Panc1 (cell line): ENCODE data around the gene OPRD1. TPM values are rescaled to one million over a fixed set of nuclear protein-coding genes. Genes with fewer than 3 reads are reported as not detected.
"Not testable (repeated sequence)": the region's sequence is repeated elsewhere in the genome, so short reads cannot be mapped to it uniquely, and the experiment has no call there.

Experiments used
- ATAC-seq: fragments of 200-7000 bp; cut with Tn5 transposase; 2 replicates; pipeline ENCODE4 v1.9.1; 2020; ENCODE audit warnings: mild to moderate bottlenecking, moderate library complexity
- BruUV-seq: library from RNA; stranded (reverse); fragments of 400-500 nt; replicated peaks from 2 replicates; lab custom pipeline; 2021; lab: Mats Ljungman, UMichigan
- CTCF ChIA-PET: fragments of 300-600 bp; sonication (Branson Sonifier 250); formaldehyde crosslinking; loops from one replicate; lab custom pipeline; 2022; ENCODE audit warnings: antibody characterized with exemption; lab: Charles Lee
- POLR2A ChIA-PET: fragments of 300-600 bp; sonication (Branson Sonifier 250); formaldehyde crosslinking; loops from one replicate; lab custom pipeline; 2022; ENCODE audit warnings: antibody characterized with exemption; lab: Charles Lee
- DNase-seq: peaks from one replicate; pipeline ENCODE4 v3.0.0-alpha.2; 2010; ENCODE audit warnings: low read depth, low spot score
- H3K27ac ChIP-seq: 2 replicates; pipeline ENCODE4 v1.5.1; 2011; ENCODE audit warnings: mild to moderate bottlenecking, low read length, inconsistent platforms
- H3K27me3 ChIP-seq: fragments of 200-500 bp; sonication (Bioruptor generic); 2 replicates; pipeline ENCODE4 v1.6.0; 2014; ENCODE audit warnings: low read length, inconsistent platforms; ENCODE audit not compliant: control insufficient read depth, insufficient read depth
- H3K36me3 ChIP-seq: fragments of 200-500 bp; sonication (Bioruptor generic); 2 replicates; pipeline ENCODE4 v1.5.1; 2014; ENCODE audit warnings: inconsistent platforms, mild to moderate bottlenecking, low read length, moderate library complexity; ENCODE audit not compliant: control insufficient read depth, insufficient read depth
- H3K4me1 ChIP-seq: 2 replicates; pipeline ENCODE4 v1.5.1; 2011; ENCODE audit warnings: inconsistent platforms, mild to moderate bottlenecking, low read length, moderate library complexity; ENCODE audit not compliant: control insufficient read depth, insufficient read depth
- H3K4me3 ChIP-seq, 2 experiments: 2 replicates each; pipeline ENCODE4 v1.5.1; 2011 to 2012; ENCODE audit warnings: low read depth in 2 of 2, low read length in 2 of 2, mild to moderate bottlenecking in 2 of 2, inconsistent platforms in 1 of 2, moderate library complexity in 1 of 2
- H3K9me3 ChIP-seq: fragments of 200-500 bp; sonication (Bioruptor generic); 2 replicates; pipeline ENCODE4 v1.5.1; 2014; ENCODE audit warnings: low read depth, mild to moderate bottlenecking, inconsistent platforms, low read length, moderate library complexity; ENCODE audit not compliant: control insufficient read depth, insufficient read depth
- CTCF ChIP-seq: fragments of 450-650 bp; IDR thresholded peaks from 2 replicates; pipeline ENCODE4 v1.5.1; 2017; ENCODE audit warnings: mild to moderate bottlenecking
- POLR2AphosphoS5 ChIP-seq: IDR thresholded peaks from 2 replicates; pipeline ENCODE4 v1.6.1; 2012; ENCODE audit warnings: mild to moderate bottlenecking, low read depth, low read length, moderate library complexity
- REST ChIP-seq, 2 experiments: IDR thresholded peaks; 2 replicates each; pipeline ENCODE4 v1.6.1; 2011 to 2012; ENCODE audit warnings: low read depth in 2 of 2, control low read depth in 1 of 2, low read length in 1 of 2, mild to moderate bottlenecking in 1 of 2, moderate library complexity in 1 of 2; ENCODE audit not compliant: insufficient read depth in 1 of 2
- SIN3A ChIP-seq: IDR thresholded peaks from 2 replicates; pipeline ENCODE4 v1.6.1; 2012; ENCODE audit warnings: low read depth, mild to moderate bottlenecking, low read length, moderate library complexity, borderline replicate concordance; ENCODE audit not compliant: insufficient read depth
- TCF7L2 ChIP-seq: IDR thresholded peaks from 2 replicates; pipeline ENCODE4 v1.6.1; 2011; ENCODE audit warnings: mild to moderate bottlenecking, low read depth, low read length, inconsistent platforms
- in situ Hi-C: cut with HindIII; loops from 2 replicates; pipeline ENCODE4 v1.10.0; 2016; ENCODE audit warnings: low sequenced_read_pairs, low pct_unique_long_range_greater_than_20kb
- intact Hi-C: fragments of 100-400 bp; cut with micrococcal nuclease; formaldehyde crosslinking; loops from one replicate; pipeline ENCODE4 v1.10.0; 2022; ENCODE audit not compliant: unreplicated experiment
- total RNA-seq: library from RNA; stranded (reverse); gene quantifications from one replicate; pipeline ENCODE4 v1.2.1, GENCODE V29; 2021; ENCODE audit not compliant: unreplicated experiment

The OPRD1 gene
- total RNA-seq, 1 experiment from 2014 or later: 5.4 TPM

- TF ChIP-seq SIN3A: no peak
- no peak for TF ChIP-seq REST (IDR thresholded peaks at IDR 0.05; ENCODE audit: insufficient read depth in 1 of 2, low read depth in 2 of 2, low read length in 1 of 2)
- no peak for TF ChIP-seq TCF7L2
- no peak for TF ChIP-seq CTCF
- no peak for TF ChIP-seq POLR2AphosphoS5
- in situ Hi-C loops: no loop called here
- POLR2A ChIA-PET: interaction anchor here (0.6 kb wide), 1 partner anchor 1425 kb away, joined by 10 read pairs; no protein-coding TSS in a partner anchor
Observed at GRCh38 chr1:28869952-28870351, 58.0 kb downstream of the OPRD1 start.

GRCh38 chr1:28871631-28872401, 59.8 kb downstream of the OPRD1 start:
- no peaks in the 10 kb centered on the region for H3K27me3 ChIP-seq
- ATAC-seq (no peak), DNase-seq (no peak)
- H3K4me1 ChIP-seq: no peaks in the 10 kb centered on the region
- H3K36me3 ChIP-seq: no peaks in the 10 kb centered on the region
- no peak overlapping the region for H3K27ac ChIP-seq
- TF ChIP-seq POLR2AphosphoS5 (no peak), REST (IDR thresholded peaks at IDR 0.05; ENCODE audit: insufficient read depth in 1 of 2, low read depth in 2 of 2, low read length in 1 of 2) (no peak), CTCF (no peak), SIN3A (no peak), TCF7L2 (no peak)
- intact Hi-C loops (loop anchor here (10.0 kb wide), 1 partner anchor 227 kb away; the partner anchor contains the start of genes RNU11 and TAF12), in situ Hi-C loops (no loop called here)
- H3K4me3 ChIP-seq: no peak overlapping the region
- ChIA-PET CTCF (no interaction called here), POLR2A (no interaction called here)
- no TSS peak for BruUV-seq
- H3K9me3 ChIP-seq: no peaks in the 10 kb centered on the region

More at GRCh38 chr1:28869952-28870351, 58.0 kb downstream of the OPRD1 start:
- CTCF ChIA-PET: interaction anchor here (0.7 kb wide), 2 partner anchors 37 to 384 kb away, joined by 5 to 7 read pairs; no protein-coding TSS in a partner anchor
- H3K27me3 ChIP-seq: no peaks in the 10 kb centered on the region
- no peak for ATAC-seq
- no peak for DNase-seq
- H3K9me3 ChIP-seq: no peaks in the 10 kb centered on the region
- no peak overlapping the region for H3K27ac ChIP-seq
- no peaks in the 10 kb centered on the region for H3K4me1 ChIP-seq
- intact Hi-C loops: loop anchor here (10.0 kb wide), 1 partner anchor 225 kb away; the partner anchor contains the start of genes RNU11 and TAF12
- no peaks in the 10 kb centered on the region for H3K36me3 ChIP-seq
- no TSS peak for BruUV-seq
- no peak overlapping the region for H3K4me3 ChIP-seq

GRCh38 chr1:28875134-28875533, 63.2 kb downstream of the OPRD1 start:
- ATAC-seq, DNase-seq, H3K4me3 ChIP-seq, H3K36me3 ChIP-seq, H3K9me3 ChIP-seq, H3K27me3 ChIP-seq, in situ Hi-C loops, BruUV-seq, H3K4me1 ChIP-seq, H3K27ac ChIP-seq: not testable (repeated sequence)
- ChIA-PET POLR2A (interaction anchor here (0.6 kb wide), 1 partner anchor 71 kb away, joined by 10 read pairs; no protein-coding TSS in a partner anchor), CTCF (interaction anchor here (0.6 to 2.7 kb wide), 3 partner anchors 90 to 335 kb away, joined by 6 to 42 read pairs (median 6); no protein-coding TSS in a partner anchor)
- intact Hi-C loops: loop anchor here (10.0 kb wide), 1 partner anchor 230 kb away; the partner anchor contains the start of genes RNU11 and TAF12
